Motor neuron (in vitro differentiated cells): ENCODE measurements around the gene TIE1. TPM values are rescaled to one million over a fixed set of nuclear protein-coding genes. Genes with fewer than 3 reads are reported as not detected.

Experiments used
- ATAC-seq, 8 experiments: fragments of 200-7000 bp; cut with Tn5 transposase; replicated peaks in 6 of 8; 2 replicates each; pipeline ENCODE4 v1.8.0; 2021; ENCODE audit warnings: mild to moderate bottlenecking in 8 of 8, moderate library complexity in 8 of 8
- H3K27ac ChIP-seq, 2 donors: fragments of 250-450 bp; sonication (Bioruptor Pico); 2 replicates each; pipeline ENCODE4 v1.9.0; 2021; ENCODE audit warnings: antibody characterized with exemption in 2 of 2, mild to moderate bottlenecking in 2 of 2, moderate library complexity in 1 of 2
- H3K4me1 ChIP-seq, 2 donors: fragments of 250-450 bp; sonication (Bioruptor Pico); replicated peaks in 1 of 2; 2 replicates each; pipeline ENCODE4 v1.6.1; 2021; ENCODE audit warnings: antibody characterized with exemption in 2 of 2, mild to moderate bottlenecking in 2 of 2, moderate library complexity in 1 of 2
- H3K4me3 ChIP-seq, 5 donors: fragments of 250-450 bp; sonication (Bioruptor Pico); 2 replicates each; pipeline ENCODE4 v1.9.0; 2021; ENCODE audit warnings: antibody characterized with exemption in 5 of 5, mild to moderate bottlenecking in 5 of 5, moderate library complexity in 4 of 5
- WGBS, 10 experiments: fragments of 450-650 bp; shearing (Covaris generic); methylation state at CpG; one replicate each; pipeline ENCODE4 v1.0.0; 2022; 5-methylcytosine and 5-hydroxymethylcytosine counted together
- in situ Hi-C, 9 experiments: fragments of 400-800 bp; cut with MboI; loops; one replicate each; pipeline ENCODE4 v1.15.0; 2021; ENCODE audit warnings: low sequenced_read_pairs in 9 of 9, low pct_unique_long_range_greater_than_20kb in 2 of 9; ENCODE audit not compliant: unreplicated experiment in 9 of 9
- total RNA-seq, 8 experiments: library from RNA; unstranded; fragments of 300-600 nt; gene quantifications; 2 replicates each; pipeline versions ENCODE4 v1.2.3 to v1.2.4, GENCODE V29; 2022

Gene TIE1
- total RNA-seq = 10 to 100 TPM in 1 of 8 experiments, 1 to 10 TPM in 3, under 1 TPM in 4; 0.31 to 14.2 (median 0.88) TPM

- in situ Hi-C loops = no loop called here
- Histone ChIP-seq H3K4me3 (peak within 1 kb of the TSS in 1 of 5 donors; percentile 13), H3K4me1 (peaks cover 21 to 24% of the 10 kb centered on the region in 2 donors), H3K27ac (peak within 1 kb of the TSS in 1 of 2 donors; percentile 48)
- peak in 5 of 8 experiments; percentile 24 to 85 (median 78) for ATAC-seq
- 51 to 65% methylated on average over 3 to 6 of the region's 10 CpGs; no CpG with 5 or more reads in 8 of the 10 experiments for WGBS, 10 experiments
These were observed at the start of gene TIE1 for GRCh38 chr1:43300378-43301094. TIE1 (plus strand) TSS chr1:43300982; CDS start chr1:43301072, 90 bp downstream.

- WGBS, 10 experiments = 43 to 85% (median 77%) methylated on average over 1 to 5 of the region's 5 CpGs; no CpG with 5 or more reads in 1 of the 10 experiments
- ATAC-seq = no peak
- in situ Hi-C loops = no loop called here
- Histone ChIP-seq H3K4me1 (no peaks in the 10 kb centered on the region), H3K27ac (no peak overlapping the region), H3K4me3 (no peak overlapping the region)
These were observed 49.8 kb upstream of the TIE1 start for GRCh38 chr1:43251024-43251423.

DNA sequence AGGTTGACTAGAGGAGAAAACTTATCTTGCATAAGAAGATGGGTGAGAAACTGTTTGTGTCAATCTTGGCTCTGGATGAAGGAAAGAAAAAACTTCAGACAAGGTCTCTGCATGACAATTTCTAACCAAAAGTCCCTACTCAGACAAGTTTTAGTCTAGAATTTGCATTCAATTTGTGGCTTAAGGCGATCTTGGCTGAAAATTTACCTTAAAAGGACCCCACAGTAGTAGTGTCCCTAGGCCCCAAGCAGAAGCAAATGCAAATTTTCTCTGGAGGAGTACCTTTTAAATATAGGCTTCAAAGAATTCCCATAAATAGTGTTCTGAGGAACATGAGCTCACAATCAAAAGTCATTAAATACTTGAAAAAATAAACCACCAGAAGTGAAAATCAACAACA, 48.6 kb upstream of the TIE1 start:
- in situ Hi-C loops = no loop called here
- ATAC-seq = no peak
- 0 to 93% (median 54%) methylated on average over 1 of the region's 1 CpG for WGBS, 10 experiments

DNA sequence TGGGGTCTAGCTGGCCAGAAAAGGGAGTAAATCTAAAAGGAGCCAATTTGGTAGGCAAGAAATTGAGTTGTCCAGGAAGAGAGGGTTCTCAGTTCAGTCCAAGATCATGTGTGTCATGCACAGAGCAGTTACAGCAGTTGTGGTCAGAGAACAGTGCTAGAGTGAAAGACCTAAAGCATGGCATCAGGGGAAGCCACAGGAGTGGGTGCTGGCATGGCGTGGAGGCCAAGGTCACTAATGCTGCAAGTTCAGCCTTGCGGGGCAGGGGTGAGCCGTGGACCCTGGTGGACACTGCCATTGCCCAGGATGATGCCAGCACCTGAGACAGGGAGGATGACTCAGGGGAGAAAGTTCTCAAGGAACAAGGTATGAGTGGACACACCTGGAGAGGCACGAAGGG, 47.6 kb upstream of the TIE1 start:
- in situ Hi-C loops = no loop called here
- Histone ChIP-seq H3K4me1 (no peaks in the 10 kb centered on the region), H3K27ac (no peak overlapping the region), H3K4me3 (no peak overlapping the region)
- ATAC-seq = no peak
- WGBS, 10 experiments = 57 to 100% (median 89%) methylated on average over 1 to 4 of the region's 4 CpGs; no CpG with 5 or more reads in 3 of the 10 experiments

More for the DNA sequence above, 48.6 kb upstream of the TIE1 start:
- Histone ChIP-seq H3K4me3 (no peak overlapping the region), H3K27ac (no peak overlapping the region), H3K4me1 (no peaks in the 10 kb centered on the region)

GRCh38 chr1:43253876-43254275, 46.9 kb upstream of the TIE1 start:
- Histone ChIP-seq H3K27ac (no peak overlapping the region), H3K4me3 (no peak overlapping the region), H3K4me1 (no peaks in the 10 kb centered on the region)
- ATAC-seq = no peak
- in situ Hi-C loops = no loop called here
- 56 to 83% (median 78%) methylated on average over 1 to 8 of the region's 8 CpGs; no CpG with 5 or more reads in 4 of the 10 experiments for WGBS, 10 experiments

DNA sequence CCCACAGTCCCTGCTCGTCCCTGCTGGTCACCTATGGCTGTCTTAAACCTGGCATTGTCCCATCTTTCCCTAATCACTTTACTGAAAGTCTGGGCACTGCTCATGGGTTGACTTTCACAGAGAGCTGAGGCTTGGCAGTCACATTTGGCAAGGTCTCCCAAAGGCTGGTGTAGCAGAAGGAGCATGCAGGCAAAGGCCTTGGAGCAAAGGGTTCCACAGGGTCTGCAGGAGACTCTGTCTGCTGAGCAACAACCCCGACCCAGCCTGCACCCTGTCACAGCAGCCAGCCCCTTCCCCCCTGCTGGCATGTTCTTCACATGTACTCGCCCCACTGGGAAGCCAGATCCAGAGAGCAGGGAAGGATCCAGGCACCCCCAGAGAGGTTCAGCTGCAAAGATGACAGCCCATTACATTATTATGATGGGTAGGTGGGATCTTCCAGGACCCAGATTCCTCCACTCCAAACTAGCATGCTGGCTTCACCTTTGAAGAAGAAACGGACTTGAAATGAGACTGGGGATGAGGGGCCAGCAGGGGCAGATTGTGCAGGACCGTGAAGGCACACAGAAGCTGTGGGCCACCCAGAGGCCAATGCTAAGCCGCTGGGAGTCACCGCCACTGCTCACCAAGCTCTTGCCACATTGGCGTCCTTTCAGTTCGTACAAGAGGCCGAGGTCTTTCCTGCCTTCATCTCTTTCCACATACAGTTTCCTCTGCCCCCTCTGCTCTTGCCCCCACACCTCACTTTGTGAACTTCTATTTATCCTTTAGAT, 45.2 kb upstream of the TIE1 start:
- in situ Hi-C loops = no loop called here
- 0 to 85% (median 61%) methylated on average over 2 to 8 of the region's 10 CpGs; no CpG with 5 or more reads in 3 of the 10 experiments for whole genome bisulfite sequencing, 10 experiments
- ATAC-seq = no peak
- no peaks in the 10 kb centered on the region for H3K4me1 ChIP-seq
- no peak overlapping the region for H3K4me3 ChIP-seq
- H3K27ac ChIP-seq = no peak overlapping the region

GRCh38 chr1:43256675-43257570, 43.9 kb upstream of the TIE1 start:
- in situ Hi-C loops = no loop called here
- no peak overlapping the region for H3K4me3 ChIP-seq
- ATAC-seq = no peak
- 46 to 100% (median 70%) methylated on average over 1 to 8 of the region's 8 CpGs; no CpG with 5 or more reads in 2 of the 10 experiments for WGBS, 10 experiments
- H3K27ac ChIP-seq = no peak overlapping the region
- no peaks in the 10 kb centered on the region for H3K4me1 ChIP-seq

DNA sequence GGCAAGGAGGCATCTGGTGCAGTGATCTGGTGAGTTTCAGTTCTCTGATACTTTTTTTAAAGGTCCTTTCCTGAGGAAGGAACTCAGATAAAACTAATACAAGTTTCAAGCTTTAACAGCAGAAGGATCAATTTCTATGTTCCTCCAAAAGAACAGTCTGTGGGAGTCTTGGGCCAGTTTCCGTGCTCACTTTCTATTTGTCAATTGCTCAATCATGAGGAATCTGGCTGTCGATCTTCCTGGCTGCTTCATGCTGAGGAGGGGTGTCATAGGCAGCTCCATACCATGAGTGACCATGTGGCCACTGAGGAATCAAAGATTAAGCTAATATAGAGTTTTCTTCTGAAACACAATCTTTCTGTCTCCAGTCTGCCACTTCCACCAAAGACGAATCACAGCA, 42.4 kb upstream of the TIE1 start:
- in situ Hi-C loops = no loop called here
- no peak for ATAC-seq
- no peak overlapping the region for H3K27ac ChIP-seq
- WGBS, 10 experiments = 40 to 95% (median 64%) methylated on average over 1 to 3 of the region's 3 CpGs; no CpG with 5 or more reads in 4 of the 10 experiments
- H3K4me3 ChIP-seq = no peak overlapping the region
- no peaks in the 10 kb centered on the region for H3K4me1 ChIP-seq

DNA sequence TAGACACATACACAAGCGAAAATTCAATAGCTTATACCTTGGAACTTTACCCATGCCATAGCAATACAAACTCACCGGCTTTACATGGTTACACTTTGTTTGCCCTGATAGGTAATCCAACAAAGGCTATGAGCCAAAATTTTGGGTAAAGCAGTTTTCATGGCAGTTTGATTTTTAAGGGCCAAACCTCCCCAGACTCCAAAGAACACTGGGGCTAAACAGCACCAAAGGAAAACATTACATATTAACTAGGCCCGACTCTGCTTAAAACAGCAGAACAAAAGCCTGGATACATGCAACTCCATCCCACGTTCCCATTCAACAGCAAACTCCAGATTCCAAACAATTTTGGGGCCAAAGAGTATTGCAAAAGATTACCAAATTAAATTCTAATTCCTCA, 35.4 kb upstream of the TIE1 start:
- Histone ChIP-seq H3K27ac (no peak overlapping the region), H3K4me3 (no peak overlapping the region), H3K4me1 (peaks cover 0 to under 1% of the 10 kb centered on the region in 2 donors)
- ATAC-seq = no peak
- 33 to 86% (median 60%) methylated on average over 1 to 4 of the region's 4 CpGs for WGBS, 10 experiments
- in situ Hi-C loops = no loop called here

DNA sequence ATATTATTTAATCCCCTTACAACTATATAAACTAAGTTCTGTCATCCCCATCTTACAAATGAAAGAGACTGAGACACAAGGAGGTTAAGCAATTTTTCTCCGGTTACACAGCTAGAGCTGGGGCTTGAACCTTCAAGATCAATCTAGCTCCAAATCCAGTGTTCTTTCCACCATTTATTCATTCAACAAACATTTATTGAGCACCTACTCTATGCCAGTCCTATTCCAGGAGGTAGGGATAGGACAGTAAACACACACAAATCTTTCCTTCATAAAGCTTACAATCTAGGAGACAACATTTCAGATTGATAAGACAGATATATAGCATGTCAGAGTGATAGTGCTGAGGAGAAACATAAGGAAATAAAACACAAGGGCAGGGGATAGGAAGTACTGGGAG, 33.9 kb upstream of the TIE1 start:
- Histone ChIP-seq H3K4me3 (no peak overlapping the region), H3K27ac (no peak overlapping the region), H3K4me1 (peaks cover 0 to 13% of the 10 kb centered on the region in 2 donors)
- no peak for ATAC-seq
- WGBS, 10 experiments = 80 to 100% (median 100%) methylated on average over 1 of the region's 1 CpG; no CpG with 5 or more reads in 4 of the 10 experiments
- in situ Hi-C loops = no loop called here

DNA sequence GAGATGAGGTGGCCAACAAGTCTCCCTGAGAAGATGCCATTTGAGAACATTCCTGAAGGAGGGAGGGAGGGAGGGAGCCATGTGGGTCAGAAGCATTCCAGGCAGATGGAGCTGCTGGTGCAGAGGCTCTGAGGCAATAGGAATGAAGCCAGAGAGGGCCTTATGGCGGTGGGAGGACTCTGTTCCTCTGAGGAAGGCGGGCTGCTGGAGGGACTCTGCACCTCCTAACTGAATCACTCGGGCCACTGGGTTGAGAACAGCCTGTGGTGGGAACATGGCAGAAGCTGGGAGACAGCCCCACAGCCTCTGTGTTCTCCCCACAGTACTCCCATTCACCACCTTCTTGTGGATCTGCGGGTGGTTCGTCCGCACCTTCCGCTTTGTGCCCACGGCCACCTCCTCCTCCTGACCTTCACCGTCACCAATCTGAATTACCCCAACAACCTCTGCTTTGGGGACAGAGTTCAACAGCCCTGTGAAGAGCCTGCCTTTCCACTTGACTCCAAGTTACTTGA, 33.4 kb upstream of the TIE1 start:
- in situ Hi-C loops = no loop called here
- Histone ChIP-seq H3K4me1 (peaks cover 0 to 13% of the 10 kb centered on the region in 2 donors), H3K27ac (no peak overlapping the region), H3K4me3 (no peak overlapping the region)
- WGBS, 10 experiments = 75 to 90% (median 80%) methylated on average over 1 to 9 of the region's 9 CpGs; no CpG with 5 or more reads in 4 of the 10 experiments
- ATAC-seq = peak in 3 of 8 experiments; percentile 25 to 42 (median 33)

DNA sequence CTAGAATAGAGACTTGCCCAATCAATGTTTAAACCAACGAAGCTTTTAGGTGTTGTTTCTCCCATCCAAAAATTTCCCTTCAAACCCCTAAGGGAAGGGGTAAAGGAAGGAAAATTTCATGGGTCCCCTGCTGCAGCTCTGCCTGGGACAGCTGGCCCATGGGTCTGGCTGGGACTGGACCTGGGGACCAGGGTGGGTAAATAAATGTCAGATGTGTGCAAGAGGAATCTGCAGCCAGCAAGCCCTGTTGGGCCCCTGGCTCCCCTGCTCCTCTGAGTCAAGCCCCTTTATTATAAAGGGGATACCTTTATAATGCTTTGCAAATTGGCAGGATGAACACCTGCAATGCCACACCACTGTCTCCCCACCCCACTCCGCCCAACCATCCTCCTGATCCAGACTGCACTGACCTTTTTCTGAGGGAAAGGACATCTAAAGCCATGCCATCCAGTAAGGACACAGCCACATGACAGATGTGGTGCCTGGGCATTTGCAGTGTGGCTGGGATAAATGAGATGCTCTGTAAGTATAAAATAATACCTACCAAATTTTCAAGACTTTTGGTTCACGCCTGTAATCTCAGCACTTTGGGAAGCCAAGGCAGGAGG, 32.9 kb upstream of the TIE1 start:
- WGBS, 10 experiments = 38 to 100% (median 89%) methylated on average over 1 to 3 of the region's 3 CpGs; no CpG with 5 or more reads in 4 of the 10 experiments
- Histone ChIP-seq H3K4me1 (peaks cover 0 to 13% of the 10 kb centered on the region in 2 donors), H3K27ac (no peak overlapping the region), H3K4me3 (no peak overlapping the region)
- no peak for ATAC-seq
- in situ Hi-C loops = no loop called here
